Activated CD8-positive, alpha-beta memory T cell treated with anti-CD3 and anti-CD28 coated beads for 4 hours (primary cell): ENCODE results near the gene TMEM229B.
"Not testable (repeated sequence)": the region's sequence is repeated elsewhere in the genome, so short reads cannot be mapped to it uniquely, and the experiment has no call there.

ENCODE experiments used
- DNase-seq, 2 donors: peaks; one replicate each; pipeline ENCODE4 v3.0.0-alpha.2; 2020; ENCODE audit warnings: low read depth in 2 of 2

The TMEM229B gene

DNA sequence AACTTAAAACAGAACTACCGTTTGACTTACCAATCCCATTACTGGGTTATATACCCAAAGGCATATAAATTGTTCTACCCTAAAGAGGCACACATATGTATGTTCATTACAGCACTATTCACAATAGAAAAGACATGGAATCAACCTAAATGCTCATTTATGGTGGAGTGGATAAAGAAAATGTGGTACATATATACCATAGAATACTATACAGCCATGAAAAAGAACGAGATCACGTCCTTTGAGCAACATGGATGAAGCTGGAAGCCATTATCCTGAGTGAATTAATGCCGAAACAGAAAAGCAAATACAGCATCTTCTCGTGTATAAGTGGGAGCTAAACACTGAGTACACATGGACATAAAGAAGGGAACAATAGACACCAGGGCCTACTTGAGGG is 31.8 kb downstream of the TMEM229B start:
- DNase-seq = no peak

DNA sequence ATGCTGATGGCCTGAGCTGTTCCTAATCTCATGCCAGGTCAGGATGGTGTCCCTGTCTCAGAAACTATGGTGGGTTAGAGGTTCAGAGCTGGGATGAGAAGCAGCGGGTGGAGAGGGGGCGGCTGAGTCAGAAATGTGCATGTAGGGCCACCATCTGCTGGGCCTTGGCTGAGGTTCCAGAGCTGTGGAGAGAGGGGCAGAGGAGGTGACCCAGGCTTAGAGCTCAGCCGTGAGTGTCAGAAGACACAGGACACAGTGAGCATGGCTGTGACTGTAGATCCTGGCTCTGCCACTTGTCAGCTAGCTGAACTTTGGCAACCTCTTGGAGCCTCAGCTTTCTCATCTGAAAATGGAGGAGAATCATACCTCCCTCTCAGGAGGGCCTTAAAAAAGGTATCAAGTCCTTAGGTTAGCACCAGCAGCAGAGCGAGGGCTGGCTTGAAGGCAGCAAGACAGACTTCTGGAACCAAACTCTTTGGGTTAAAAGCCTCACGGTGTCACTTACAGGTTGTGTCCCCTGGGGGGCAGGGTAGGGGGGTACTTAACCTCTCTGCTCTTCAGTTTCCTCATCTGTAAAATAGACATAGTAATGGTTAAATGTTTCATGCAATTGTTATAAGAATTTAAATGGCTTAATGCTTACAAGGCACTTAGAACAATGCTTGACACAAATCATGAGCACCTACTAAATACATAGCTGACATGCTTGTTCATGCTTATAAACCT is 34.8 kb downstream of the TMEM229B start:
- DNase-seq = no peak

DNA sequence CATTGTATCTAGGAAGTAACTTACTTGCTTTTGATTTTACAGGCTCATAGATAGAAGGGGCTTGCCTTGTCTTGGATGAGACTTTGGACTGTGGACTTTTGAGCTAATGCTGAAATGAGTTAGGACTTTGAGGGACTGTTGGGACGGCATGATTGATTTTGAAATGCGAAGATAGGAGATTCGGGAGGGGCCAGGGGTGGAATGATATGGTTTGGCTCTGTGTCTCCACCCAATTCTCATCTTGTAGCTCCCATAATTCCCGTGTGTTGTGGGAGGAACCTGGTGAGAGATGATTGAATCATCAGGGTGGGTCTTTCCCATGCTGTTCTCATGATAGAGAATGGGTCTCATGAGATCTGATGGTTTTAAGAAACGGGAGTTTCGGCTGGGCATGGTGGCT is 36.9 kb downstream of the TMEM229B start:
- not testable (repeated sequence) for DNase-seq

DNA sequence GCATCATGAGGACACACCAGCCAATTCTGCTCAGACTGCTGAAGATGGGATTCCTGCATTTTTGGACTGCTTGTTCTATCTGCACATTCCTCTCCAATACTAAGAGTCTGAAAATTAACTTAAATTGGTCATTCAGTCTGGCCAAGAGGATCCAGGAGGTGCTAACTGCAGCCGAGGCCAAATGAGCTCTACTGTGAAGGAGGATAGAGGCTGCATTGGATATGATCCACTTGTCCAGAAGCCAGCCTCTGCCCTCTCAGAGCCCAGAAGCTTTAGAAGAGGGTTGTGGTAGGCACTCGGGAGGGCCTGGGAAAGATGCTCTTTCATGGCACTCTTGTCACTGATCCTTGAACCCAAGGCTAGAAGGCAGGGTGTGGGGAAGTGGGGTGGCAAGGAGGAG is 39.4 kb downstream of the TMEM229B start:
- DNase-seq = no peak

- no peak for DNase-seq
Observed at GRCh38 chr14:67447033-67447381, 41.5 kb downstream of the TMEM229B start.

DNA sequence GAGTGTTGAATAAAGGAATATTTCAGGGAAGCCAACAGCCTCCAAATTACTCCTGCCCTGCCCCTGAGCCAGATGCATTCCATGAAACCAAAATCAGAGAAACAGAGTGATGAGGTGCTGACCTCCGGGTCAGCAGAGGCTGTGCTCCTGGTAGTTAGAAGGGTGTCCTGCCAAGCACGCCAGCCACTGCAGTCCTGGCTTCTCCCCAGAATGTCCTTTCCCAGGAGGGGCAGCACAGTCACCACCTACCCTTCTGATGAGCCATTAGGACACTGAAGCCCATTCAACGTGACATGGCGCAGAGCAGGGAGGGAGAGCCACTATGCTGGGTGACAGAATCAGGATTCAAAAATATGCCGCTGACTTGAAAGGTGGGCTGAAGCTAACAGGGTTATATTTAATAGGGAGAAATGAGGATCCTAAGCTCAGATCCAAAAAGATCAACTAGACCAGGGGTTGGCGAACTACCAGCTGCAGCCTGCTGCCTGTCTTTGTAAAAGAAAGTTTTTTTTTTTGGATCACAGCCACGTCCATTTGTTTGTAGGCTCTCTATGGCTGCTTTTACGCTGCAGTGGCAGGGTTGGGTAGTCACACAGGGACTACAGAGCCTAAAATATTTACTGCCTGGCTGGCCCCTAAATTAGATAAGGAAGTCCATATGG is 42.0 kb downstream of the TMEM229B start:
- no peak for DNase-seq

DNA sequence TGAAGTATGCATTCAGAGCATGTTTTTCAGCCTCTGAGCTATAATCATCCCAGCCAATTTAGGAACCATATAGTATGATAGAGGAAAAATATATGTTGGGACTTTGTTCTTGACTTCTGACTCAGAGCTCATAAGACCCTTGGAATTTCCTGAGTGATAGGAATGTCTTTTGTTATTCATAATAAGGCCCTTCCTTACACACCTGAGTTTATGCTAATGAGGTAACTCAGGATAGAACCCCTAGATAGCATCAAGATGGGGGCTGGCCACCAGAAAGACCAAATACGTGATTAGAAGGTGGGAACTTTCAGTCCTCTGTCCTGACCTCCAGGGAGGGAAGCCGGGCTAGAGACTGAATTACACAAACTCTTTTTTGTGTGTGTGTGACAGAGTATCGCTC is 44.1 kb downstream of the TMEM229B start:
- no peak for DNase-seq

DNA sequence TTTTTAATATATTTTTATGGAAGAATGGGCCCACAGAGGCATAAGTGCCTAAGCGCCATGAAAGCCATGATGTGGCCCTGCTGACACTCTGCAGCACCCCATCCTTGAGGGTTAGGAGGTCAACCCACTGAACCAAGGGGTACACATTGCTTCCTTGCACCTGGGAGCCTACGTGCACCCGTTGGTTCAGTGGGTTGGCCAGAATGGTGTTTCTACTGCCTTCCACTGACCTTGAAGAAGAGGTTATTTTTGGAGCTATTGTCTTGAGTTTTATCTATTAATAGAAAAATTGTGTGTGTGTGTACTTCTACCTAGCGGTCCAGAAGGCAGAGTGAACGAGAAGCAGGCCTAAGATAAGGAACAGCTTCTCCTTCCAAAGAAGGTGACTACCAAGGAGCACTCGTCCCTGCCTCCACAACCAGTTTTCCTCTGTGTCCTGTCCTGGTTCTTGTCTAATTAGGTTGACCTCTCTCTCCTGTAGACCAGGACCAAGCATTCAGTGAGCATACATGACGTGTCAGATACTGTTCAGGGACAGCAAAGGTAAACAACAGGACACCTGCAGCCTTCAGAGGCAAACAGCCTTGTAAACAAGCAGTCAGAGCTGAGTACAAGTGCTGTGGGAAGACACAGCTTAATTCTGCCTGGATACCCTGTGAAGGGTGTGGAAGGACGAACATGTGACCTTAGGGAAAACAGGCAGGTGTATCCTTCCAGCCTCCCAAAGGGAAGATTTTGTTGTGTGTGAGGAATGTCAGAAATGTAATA is 46.2 kb downstream of the TMEM229B start:
- DNase-seq = no peak

GRCh38 chr14:67441672-67442071 is 46.8 kb downstream of the TMEM229B start:
- no peak for DNase-seq

GRCh38 chr14:67441256-67441655 is 47.3 kb downstream of the TMEM229B start:
- no peak for DNase-seq

GRCh38 chr14:67440513-67440912 is 48.0 kb downstream of the TMEM229B start:
- no peak for DNase-seq

GRCh38 chr14:67438969-67439368 is 49.6 kb downstream of the TMEM229B start:
- DNase-seq = no peak

- no peak for DNase-seq
Observed at GRCh38 chr14:67436006-67436866, 52.3 kb downstream of the TMEM229B start.

DNA sequence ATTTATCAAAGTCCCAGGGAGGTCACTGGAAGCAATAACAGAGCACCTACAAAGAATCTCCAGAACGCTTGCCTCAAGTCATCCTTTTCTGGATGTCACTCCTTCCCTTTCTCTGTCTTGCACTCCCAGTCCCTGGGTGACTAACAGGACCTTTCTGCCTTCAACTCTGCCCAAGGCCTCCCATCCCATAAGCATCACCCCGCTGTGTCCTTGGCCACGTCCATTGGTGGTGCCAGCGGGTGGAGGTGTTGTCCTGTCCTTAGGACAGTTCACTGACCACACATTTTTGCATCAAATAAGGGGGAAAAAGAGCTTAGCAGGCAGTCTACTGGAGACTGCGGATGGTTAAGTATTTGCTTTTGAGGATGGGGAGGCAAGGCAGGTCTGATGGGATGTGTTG is 52.9 kb downstream of the TMEM229B start:
- no peak for DNase-seq

DNA sequence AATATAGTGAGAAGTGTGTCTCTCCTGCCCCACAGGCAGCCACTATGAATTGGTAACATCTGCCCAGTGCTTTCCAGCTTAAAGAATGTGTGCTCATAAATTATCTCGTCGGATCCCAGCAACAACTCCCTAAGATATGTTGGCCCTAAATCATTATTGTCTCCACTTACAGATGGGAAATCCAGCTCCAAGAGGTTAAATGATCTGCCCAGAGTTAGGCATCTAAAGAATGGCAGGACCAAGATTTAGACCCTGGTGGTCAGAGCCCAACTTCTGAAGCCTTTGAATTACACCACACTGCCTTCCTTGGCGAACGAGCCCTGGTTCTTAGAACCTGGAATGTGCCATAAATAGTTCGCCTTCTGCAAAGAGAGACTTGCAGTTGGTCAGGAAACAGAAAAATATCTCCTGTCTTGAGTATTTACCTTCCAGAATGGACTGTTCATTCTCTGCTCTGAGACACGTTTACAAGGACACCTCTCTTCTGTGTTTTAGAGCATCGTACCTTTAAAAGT is 56.4 kb downstream of the TMEM229B start:
- no peak for DNase-seq

GRCh38 chr14:67429510-67430205 is 58.9 kb downstream of the TMEM229B start:
- DNase-seq = no peak

DNA sequence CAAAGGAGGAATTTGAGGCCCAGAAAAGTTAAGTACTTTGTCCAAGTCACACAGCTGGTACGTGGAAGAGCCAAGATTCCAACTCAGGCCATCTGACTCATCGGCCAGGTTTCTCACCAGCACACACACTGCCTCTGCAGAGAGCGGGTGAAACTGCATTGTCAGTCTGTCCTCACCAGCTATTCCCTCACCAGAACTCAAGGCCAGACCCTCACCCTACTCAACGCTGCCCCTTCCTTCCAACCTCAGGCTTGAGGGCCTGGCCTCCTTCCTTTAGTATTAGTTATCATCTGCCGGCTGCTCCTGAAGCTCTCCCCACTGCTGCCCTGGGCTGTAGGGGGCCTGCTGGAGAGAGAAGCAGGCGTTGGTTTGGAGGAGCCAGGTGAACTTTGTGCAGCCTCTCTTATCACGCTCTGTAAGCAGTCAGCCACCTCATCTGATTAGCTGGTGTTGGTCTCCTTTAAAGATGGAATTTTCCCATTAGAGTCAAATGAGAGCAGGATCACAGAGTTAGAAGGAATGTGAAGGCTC is 60.0 kb downstream of the TMEM229B start:
- no peak for DNase-seq

DNA sequence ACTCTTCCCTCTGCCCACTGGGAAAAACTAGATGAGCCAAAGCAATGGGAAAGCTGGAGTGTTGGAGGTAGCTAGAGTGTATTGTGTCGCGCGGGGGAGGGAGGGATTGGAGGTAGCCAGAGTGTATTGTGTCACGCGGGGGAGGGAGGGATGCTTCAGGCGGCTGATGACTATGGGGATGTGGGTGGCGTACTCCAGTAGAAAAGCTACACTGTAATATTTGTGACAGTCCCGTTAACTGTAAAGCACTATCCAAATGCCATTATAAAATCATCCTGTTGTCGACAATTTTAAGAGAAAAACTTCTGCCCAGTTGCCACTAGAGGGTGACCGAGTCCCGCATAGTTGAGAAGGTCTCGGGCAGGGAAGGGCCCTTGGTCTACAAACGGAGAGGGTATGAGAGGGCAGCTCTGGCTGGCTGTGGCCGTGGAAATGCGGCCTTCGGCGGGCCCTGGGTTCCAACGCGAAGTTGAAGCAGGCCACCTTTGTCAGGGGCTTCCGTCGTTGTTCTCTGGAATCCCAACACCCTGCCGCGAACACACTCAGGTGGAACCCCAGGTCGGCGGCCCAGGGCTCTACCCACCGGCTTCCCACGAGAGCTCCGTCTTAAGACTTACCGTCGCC is 61.4 kb downstream of the TMEM229B start:
- DNase-seq = peak; percentile 32 to 41

DNA sequence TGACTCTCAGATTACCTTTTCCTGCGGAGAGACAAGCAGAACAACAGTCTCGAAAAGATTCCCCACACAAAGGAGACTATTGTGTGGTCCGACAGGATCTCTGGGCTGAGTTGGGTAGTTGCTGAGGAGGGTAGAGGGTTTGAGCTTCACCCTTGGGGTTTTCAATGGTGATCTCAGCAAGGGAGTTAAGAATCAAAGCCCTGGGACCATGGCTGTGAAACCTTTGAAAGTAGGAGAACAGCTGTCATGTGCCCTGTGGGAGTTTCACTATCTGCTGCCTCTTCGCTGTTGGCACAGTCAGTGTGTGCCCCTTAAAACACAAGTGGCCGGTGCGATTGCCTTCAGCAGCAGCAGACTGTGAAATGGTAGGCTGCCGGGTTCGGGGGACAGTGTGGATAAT is 62.4 kb downstream of the TMEM229B start:
- DNase-seq = no peak

DNA sequence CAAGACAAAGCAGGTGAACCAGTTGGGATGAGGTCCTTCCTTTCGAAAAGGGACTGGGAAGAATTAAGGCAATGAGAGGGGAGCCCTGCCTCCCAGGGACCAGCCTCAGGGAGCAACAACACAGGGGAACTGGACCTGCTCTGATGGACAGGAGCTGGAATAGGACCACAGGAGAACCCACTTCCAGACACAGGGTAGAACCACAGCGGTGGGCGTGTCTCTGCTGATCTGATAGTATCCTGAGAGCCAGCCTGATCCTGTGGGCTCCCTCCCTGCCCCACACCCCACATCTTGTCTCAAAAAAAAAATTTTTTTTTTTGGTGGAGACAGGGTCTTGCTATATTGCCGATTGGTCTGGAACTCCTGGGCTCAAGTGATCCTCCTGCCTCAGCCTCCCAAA is 62.9 kb downstream of the TMEM229B start:
- no peak for DNase-seq
